ENCODE data around the gene LYVE1.

- TF ChIP-seq CTCF (conservative IDR thresholded peaks at IDR 0.05; ENCODE audit: low read depth, low read length) (no peak), EZH2 (IDR thresholded peaks at IDR 0.05; ENCODE audit: borderline replicate concordance, low read depth, low read length, poor library complexity, severe bottlenecking) (no peak)
Measured at GRCh38 chr11:10599388-10600175, 31.1 kb upstream of the LYVE1 start.

All from A673 (cell line).